Measurements from ENCODE around the gene LILRB2. TPM values are rescaled to one million over a fixed set of nuclear protein-coding genes. Genes with fewer than 3 reads are reported as not detected.
"Not testable (repeated sequence)": the region's sequence is repeated elsewhere in the genome, so short reads cannot be mapped to it uniquely, and the experiment has no call there.

Gene LILRB2
- polyA plus RNA-seq, 1 donor: 2.6 TPM

GRCh38 chr19:54305141-54305540 lies 24.2 kb upstream of the LILRB2 start:
- no CpG with 5 or more reads among the region's 1 CpG for WGBS (ENCODE audit: insufficient coverage, low lambda C conversion rate)
- DNase-seq: no peak
- no peaks in the 10 kb centered on the region for H3K4me1 ChIP-seq (ENCODE audit: control insufficient read depth, insufficient read depth, low read length)
- no peak overlapping the region for H3K4me3 ChIP-seq (ENCODE audit: low read length)
- H3K27me3 ChIP-seq (ENCODE audit: control insufficient read depth, insufficient read depth, low read length): no peaks in the 10 kb centered on the region
- no peaks in the 10 kb centered on the region for H3K9me3 ChIP-seq (ENCODE audit: control insufficient read depth, low read depth, low read length)
- H3K36me3 ChIP-seq (ENCODE audit: control insufficient read depth, insufficient read depth, low read length): no peaks in the 10 kb centered on the region
- no peak overlapping the region for H3K27ac ChIP-seq (ENCODE audit: low read length)

- Histone ChIP-seq H3K27ac (ENCODE audit: low read length) (no peak overlapping the region), H3K36me3 (ENCODE audit: control insufficient read depth, insufficient read depth, low read length) (no peaks in the 10 kb centered on the region), H3K4me1 (ENCODE audit: control insufficient read depth, insufficient read depth, low read length) (no peaks in the 10 kb centered on the region), H3K4me3 (ENCODE audit: low read length) (no peak overlapping the region), H3K27me3 (ENCODE audit: control insufficient read depth, insufficient read depth, low read length) (no peaks in the 10 kb centered on the region), H3K9me3 (ENCODE audit: control insufficient read depth, low read depth, low read length) (no peaks in the 10 kb centered on the region)
- 60% methylated on average over 1 of the region's 4 CpGs for WGBS (ENCODE audit: insufficient coverage, low lambda C conversion rate)
- DNase-seq: no peak
Observed at GRCh38 chr19:54302257-54302656, 21.3 kb upstream of the LILRB2 start.

GRCh38 chr19:54299515-54299914 lies 18.6 kb upstream of the LILRB2 start:
- Histone ChIP-seq H3K27me3 (ENCODE audit: control insufficient read depth, insufficient read depth, low read length) (no peaks in the 10 kb centered on the region), H3K4me1 (ENCODE audit: control insufficient read depth, insufficient read depth, low read length) (no peaks in the 10 kb centered on the region), H3K9me3 (ENCODE audit: control insufficient read depth, low read depth, low read length) (no peaks in the 10 kb centered on the region), H3K36me3 (ENCODE audit: control insufficient read depth, insufficient read depth, low read length) (no peaks in the 10 kb centered on the region), H3K27ac (ENCODE audit: low read length) (no peak overlapping the region), H3K4me3 (ENCODE audit: low read length) (no peak overlapping the region)
- no CpG with 5 or more reads among the region's 5 CpGs for WGBS (ENCODE audit: insufficient coverage, low lambda C conversion rate)
- no peak for DNase-seq

GRCh38 chr19:54299126-54299498 lies 18.2 kb upstream of the LILRB2 start:
- Histone ChIP-seq H3K27me3 (ENCODE audit: control insufficient read depth, insufficient read depth, low read length) (no peaks in the 10 kb centered on the region), H3K27ac (ENCODE audit: low read length) (no peak overlapping the region), H3K9me3 (ENCODE audit: control insufficient read depth, low read depth, low read length) (no peaks in the 10 kb centered on the region), H3K4me1 (ENCODE audit: control insufficient read depth, insufficient read depth, low read length) (no peaks in the 10 kb centered on the region), H3K36me3 (ENCODE audit: control insufficient read depth, insufficient read depth, low read length) (no peaks in the 10 kb centered on the region), H3K4me3 (ENCODE audit: low read length) (no peak overlapping the region)
- DNase-seq: no peak
- WGBS (ENCODE audit: insufficient coverage, low lambda C conversion rate): no CpG with 5 or more reads among the region's 7 CpGs

- no peak for DNase-seq
- WGBS (ENCODE audit: insufficient coverage, low lambda C conversion rate): no CpG with 5 or more reads among the region's 4 CpGs
- H3K27ac ChIP-seq (ENCODE audit: low read length): no peak overlapping the region
Observed at GRCh38 chr19:54298357-54299125, 17.6 kb upstream of the LILRB2 start.

GRCh38 chr19:54297759-54298305 lies 16.9 kb upstream of the LILRB2 start:
- no CpG with 5 or more reads among the region's 7 CpGs for WGBS (ENCODE audit: insufficient coverage, low lambda C conversion rate)
- H3K4me3 ChIP-seq (ENCODE audit: low read length): no peak overlapping the region
- H3K9me3 ChIP-seq (ENCODE audit: control insufficient read depth, low read depth, low read length): no peaks in the 10 kb centered on the region
- H3K36me3 ChIP-seq (ENCODE audit: control insufficient read depth, insufficient read depth, low read length): no peaks in the 10 kb centered on the region
- H3K4me1 ChIP-seq (ENCODE audit: control insufficient read depth, insufficient read depth, low read length): no peaks in the 10 kb centered on the region
- no peak for DNase-seq
- H3K27ac ChIP-seq (ENCODE audit: low read length): no peak overlapping the region
- H3K27me3 ChIP-seq (ENCODE audit: control insufficient read depth, insufficient read depth, low read length): no peaks in the 10 kb centered on the region

More at GRCh38 chr19:54298357-54299125, 17.6 kb upstream of the LILRB2 start:
- Histone ChIP-seq H3K9me3 (ENCODE audit: control insufficient read depth, low read depth, low read length) (no peaks in the 10 kb centered on the region), H3K27me3 (ENCODE audit: control insufficient read depth, insufficient read depth, low read length) (no peaks in the 10 kb centered on the region), H3K36me3 (ENCODE audit: control insufficient read depth, insufficient read depth, low read length) (no peaks in the 10 kb centered on the region), H3K4me3 (ENCODE audit: low read length) (no peak overlapping the region), H3K4me1 (ENCODE audit: control insufficient read depth, insufficient read depth, low read length) (no peaks in the 10 kb centered on the region)

- no peaks in the 10 kb centered on the region for H3K36me3 ChIP-seq (ENCODE audit: control insufficient read depth, insufficient read depth, low read length)
- no peaks in the 10 kb centered on the region for H3K9me3 ChIP-seq (ENCODE audit: control insufficient read depth, low read depth, low read length)
- H3K4me3 ChIP-seq (ENCODE audit: low read length): no peak overlapping the region
- WGBS (ENCODE audit: insufficient coverage, low lambda C conversion rate): no CpG with 5 or more reads among the region's 6 CpGs
- H3K27ac ChIP-seq (ENCODE audit: low read length): no peak overlapping the region
- H3K4me1 ChIP-seq (ENCODE audit: control insufficient read depth, insufficient read depth, low read length): no peaks in the 10 kb centered on the region
- no peaks in the 10 kb centered on the region for H3K27me3 ChIP-seq (ENCODE audit: control insufficient read depth, insufficient read depth, low read length)
- DNase-seq: no peak
Observed at GRCh38 chr19:54294539-54294938, 13.6 kb upstream of the LILRB2 start.

GRCh38 chr19:54289160-54289559 lies 8.2 kb upstream of the LILRB2 start:
- H3K4me3 ChIP-seq (ENCODE audit: low read length); DNase-seq; H3K4me1 ChIP-seq (ENCODE audit: control insufficient read depth, insufficient read depth, low read length); H3K36me3 ChIP-seq (ENCODE audit: control insufficient read depth, insufficient read depth, low read length); H3K27me3 ChIP-seq (ENCODE audit: control insufficient read depth, insufficient read depth, low read length); H3K9me3 ChIP-seq (ENCODE audit: control insufficient read depth, low read depth, low read length); H3K27ac ChIP-seq (ENCODE audit: low read length): not testable (repeated sequence)
- WGBS (ENCODE audit: insufficient coverage, low lambda C conversion rate): no CpG with 5 or more reads among the region's 8 CpGs

GRCh38 chr19:54287456-54287855 lies 6.5 kb upstream of the LILRB2 start:
- no peak for DNase-seq
- Histone ChIP-seq H3K4me1 (ENCODE audit: control insufficient read depth, insufficient read depth, low read length) (no peaks in the 10 kb centered on the region), H3K4me3 (ENCODE audit: low read length) (no peak overlapping the region), H3K9me3 (ENCODE audit: control insufficient read depth, low read depth, low read length) (no peaks in the 10 kb centered on the region), H3K36me3 (ENCODE audit: control insufficient read depth, insufficient read depth, low read length) (no peaks in the 10 kb centered on the region), H3K27me3 (ENCODE audit: control insufficient read depth, insufficient read depth, low read length) (no peaks in the 10 kb centered on the region), H3K27ac (ENCODE audit: low read length) (no peak overlapping the region)
- no CpG with 5 or more reads among the region's 4 CpGs for WGBS (ENCODE audit: insufficient coverage, low lambda C conversion rate)

- not testable (repeated sequence) for H3K27me3 ChIP-seq (ENCODE audit: control insufficient read depth, insufficient read depth, low read length); H3K9me3 ChIP-seq (ENCODE audit: control insufficient read depth, low read depth, low read length); H3K36me3 ChIP-seq (ENCODE audit: control insufficient read depth, insufficient read depth, low read length); H3K4me3 ChIP-seq (ENCODE audit: low read length); DNase-seq; H3K4me1 ChIP-seq (ENCODE audit: control insufficient read depth, insufficient read depth, low read length); H3K27ac ChIP-seq (ENCODE audit: low read length)
- WGBS (ENCODE audit: insufficient coverage, low lambda C conversion rate): no CpG with 5 or more reads among the region's 10 CpGs
Observed at GRCh38 chr19:54286283-54286682, 5.4 kb upstream of the LILRB2 start.
